Measurements from ENCODE around the gene UNC79. TPM values are rescaled to one million over a fixed set of nuclear protein-coding genes. Genes with fewer than 3 reads are reported as not detected.

Gene UNC79
- total and polyA plus RNA-seq, 7 donors = 0.03 to 0.88 (median 0.44) TPM

DNA sequence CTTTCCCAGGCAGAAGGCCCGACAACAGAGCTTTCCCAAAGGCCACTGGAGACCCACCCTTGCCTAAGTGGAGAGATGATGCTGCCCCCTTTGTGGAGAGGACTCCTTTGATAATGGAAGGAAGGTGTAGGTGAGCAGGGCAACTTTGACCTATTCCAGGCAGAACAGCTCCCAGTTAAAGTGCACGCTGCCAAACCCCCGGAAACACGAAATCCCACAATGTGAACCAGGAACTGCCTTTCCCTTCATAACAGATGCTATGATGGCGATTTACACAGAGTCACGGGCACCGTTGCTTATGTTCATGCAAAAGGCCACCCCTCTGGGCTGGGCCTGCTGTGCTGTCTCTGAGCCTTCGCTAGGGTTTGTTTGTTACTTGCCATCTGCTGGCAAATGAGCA is 322.9 kb downstream of the UNC79 start:
- 74 to 85% (median 74%) methylated on average over 8 of the region's 8 CpGs for WGBS, 3 donors
- no peak overlapping the region for H3K27ac ChIP-seq
- no peaks in the 10 kb centered on the region for H3K27me3 ChIP-seq (ENCODE audit: insufficient read depth in 3 of 3, low read length in 2 of 3)
- intact Hi-C loops (cut with DNase I) = no loop called here
- no peaks in the 10 kb centered on the region for H3K36me3 ChIP-seq (ENCODE audit: insufficient read depth in 1 of 2, low read depth in 1 of 2)
- TF ChIP-seq, protein P1, sequence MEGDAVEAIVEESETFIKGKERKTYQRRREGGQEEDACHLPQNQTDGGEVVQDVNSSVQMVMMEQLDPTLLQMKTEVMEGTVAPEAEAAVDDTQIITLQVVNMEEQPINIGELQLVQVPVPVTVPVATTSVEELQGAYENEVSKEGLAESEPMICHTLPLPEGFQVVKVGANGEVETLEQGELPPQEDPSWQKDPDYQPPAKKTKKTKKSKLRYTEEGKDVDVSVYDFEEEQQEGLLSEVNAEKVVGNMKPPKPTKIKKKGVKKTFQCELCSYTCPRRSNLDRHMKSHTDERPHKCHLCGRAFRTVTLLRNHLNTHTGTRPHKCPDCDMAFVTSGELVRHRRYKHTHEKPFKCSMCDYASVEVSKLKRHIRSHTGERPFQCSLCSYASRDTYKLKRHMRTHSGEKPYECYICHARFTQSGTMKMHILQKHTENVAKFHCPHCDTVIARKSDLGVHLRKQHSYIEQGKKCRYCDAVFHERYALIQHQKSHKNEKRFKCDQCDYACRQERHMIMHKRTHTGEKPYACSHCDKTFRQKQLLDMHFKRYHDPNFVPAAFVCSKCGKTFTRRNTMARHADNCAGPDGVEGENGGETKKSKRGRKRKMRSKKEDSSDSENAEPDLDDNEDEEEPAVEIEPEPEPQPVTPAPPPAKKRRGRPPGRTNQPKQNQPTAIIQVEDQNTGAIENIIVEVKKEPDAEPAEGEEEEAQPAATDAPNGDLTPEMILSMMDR (IDR thresholded peaks at IDR 0.05) = no peak
- no peaks in the 10 kb centered on the region for H3K9me3 ChIP-seq
- ATAC-seq (no peak), DNase-seq (no peak)
- H3K4me1 ChIP-seq = no peaks in the 10 kb centered on the region
- no peak overlapping the region for H3K4me3 ChIP-seq

DNA sequence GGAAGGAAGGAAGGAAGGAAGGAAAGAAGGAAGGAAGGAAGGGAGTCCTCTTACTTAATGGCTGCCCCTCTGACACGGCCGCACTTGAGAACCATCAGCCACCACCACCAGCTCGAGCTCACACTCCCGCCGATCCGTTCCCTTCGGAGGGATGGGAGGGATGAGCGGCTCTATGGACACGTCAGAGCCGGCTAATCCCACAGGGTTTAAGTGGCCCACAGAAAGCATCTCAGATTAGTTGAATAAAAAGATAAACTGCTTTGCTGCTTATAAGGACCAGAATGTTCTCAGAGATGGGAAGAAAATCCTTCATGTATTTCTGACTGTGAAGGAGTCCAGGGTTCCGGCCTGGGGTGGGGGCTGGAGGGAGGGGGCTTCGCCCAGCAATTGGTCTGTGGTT is 326.5 kb downstream of the UNC79 start:
- H3K36me3 ChIP-seq (ENCODE audit: insufficient read depth in 1 of 2, low read depth in 1 of 2) = no peaks in the 10 kb centered on the region
- ATAC-seq = no peak
- TF ChIP-seq, protein P1 (IDR thresholded peaks at IDR 0.05) = no peak
- no peak overlapping the region for H3K4me3 ChIP-seq
- no peaks in the 10 kb centered on the region for H3K27me3 ChIP-seq (ENCODE audit: insufficient read depth in 3 of 3, low read length in 2 of 3)
- 84 to 88% (median 84%) methylated on average over 12 of the region's 12 CpGs for WGBS, 3 donors
- intact Hi-C loops (cut with DNase I) = no loop called here
- no peak overlapping the region for H3K27ac ChIP-seq
- no peaks in the 10 kb centered on the region for H3K4me1 ChIP-seq
- no peak for DNase-seq
- no peaks in the 10 kb centered on the region for H3K9me3 ChIP-seq

Other genes starting within 250 kb of the UNC79 start
- gene MOAP1, start 246.0 kb upstream of the UNC79 start, total RNA-seq = 10 to 100 TPM; 28.4 to 49.2 (median 35.1) TPM
- 10 to 100 TPM; 20.5 to 53.6 (median 22.6) TPM for gene MOAP1, start 246.0 kb upstream of the UNC79 start, polyA plus RNA-seq
- gene LYSET, start 245.6 kb upstream of the UNC79 start, total RNA-seq = 10 to 100 TPM; 19.7 to 30.1 (median 24.4) TPM
- gene LYSET, start 245.6 kb upstream of the UNC79 start, polyA plus RNA-seq = 10 to 100 TPM; 29.1 to 50.1 (median 37.0) TPM
- 10 to 100 TPM in 1 of 4 donors, 1 to 10 TPM in 3; 7.4 to 10.3 (median 7.6) TPM for gene GON7, start 223.9 kb upstream of the UNC79 start, total RNA-seq
- 10 to 100 TPM; 15.5 to 49.3 (median 23.3) TPM for gene GON7, start 223.9 kb upstream of the UNC79 start, polyA plus RNA-seq
- gene UBR7, start 223.7 kb upstream of the UNC79 start, total RNA-seq = 10 to 100 TPM; 11.5 to 22.0 (median 14.5) TPM
- 10 to 100 TPM; 16.6 to 32.6 (median 20.2) TPM for gene UBR7, start 223.7 kb upstream of the UNC79 start, polyA plus RNA-seq
- gene BTBD7, start 97.9 kb upstream of the UNC79 start, total RNA-seq = 10 to 100 TPM; 18.9 to 24.9 (median 22.6) TPM
- 10 to 100 TPM in 1 of 3 donors, 1 to 10 TPM in 2; 6.0 to 13.3 (median 6.9) TPM for gene BTBD7, start 97.9 kb upstream of the UNC79 start, polyA plus RNA-seq
- under 1 TPM in 1 of 4 donors, not detected in 3; 0.54 TPM for gene COX8C, start 83.8 kb upstream of the UNC79 start, total RNA-seq
- under 1 TPM in 1 of 3 donors, not detected in 2; 0.35 TPM for gene COX8C, start 83.8 kb upstream of the UNC79 start, polyA plus RNA-seq